HG02610 (cell line): Measurements from ENCODE around the gene CLDN17.

Experiments
- ATAC-seq: cut with Tn5 transposase; IDR thresholded peaks from one replicate; pipeline ENCODE4 v1.9.1; 2021; ENCODE audit warnings: mild to moderate bottlenecking, moderate library complexity; ENCODE audit not compliant: unreplicated experiment

The CLDN17 gene

DNA sequence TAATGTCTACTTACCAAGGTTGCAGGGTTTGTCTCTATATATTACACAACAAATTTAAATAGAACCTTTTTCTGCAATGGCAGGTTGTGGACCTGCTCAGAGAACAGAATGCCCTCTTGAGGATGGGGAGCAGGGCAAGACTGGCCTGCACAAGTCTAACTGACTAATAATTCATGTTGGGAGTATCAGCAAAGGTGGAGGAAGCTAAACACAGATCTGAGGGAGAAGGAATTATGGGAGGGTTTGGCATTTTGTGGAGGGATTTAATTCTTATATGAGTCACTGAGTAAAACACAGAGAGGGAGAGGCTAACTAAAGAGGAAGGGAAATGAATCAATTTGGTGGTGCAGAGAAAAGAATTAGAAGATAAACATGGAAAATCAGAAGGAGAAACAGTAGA, 40.0 kb downstream of the CLDN17 start:
- ATAC-seq, result no peak

- no peak for ATAC-seq
These were observed 49.0 kb downstream of the CLDN17 start for GRCh38 chr21:30117631-30118030.

GRCh38 chr21:30116479-30116878, 50.1 kb downstream of the CLDN17 start:
- no peak for ATAC-seq
